RWPE1 (cell line): Measurements from ENCODE around the gene PRKCZ.

Experiments
- CTCF ChIA-PET: fragments of 350-600 bp; sonication (Branson Sonifier 250); formaldehyde crosslinking; extraction: SDS; loops from one replicate; lab custom pipeline; 2021; lab: Yijun Ruan, JAX
- POLR2A ChIA-PET: fragments of 400-600 bp; formaldehyde crosslinking; extraction: SDS; loops from one replicate; lab custom pipeline; 2020; ENCODE audit warnings: antibody characterized with exemption; ENCODE audit not compliant: low non-redundant PET; lab: Yijun Ruan, JAX
- DNase-seq: peaks from one replicate; pipeline ENCODE4 v3.0.0; 2012; ENCODE audit warnings: low spot score
- H3K27ac ChIP-seq: fragments of 450-650 bp; 2 replicates; pipeline ENCODE4 v1.5.1; 2017
- CTCF ChIP-seq: fragments of 450-650 bp; conservative IDR thresholded peaks from 2 replicates; pipeline ENCODE4 v1.5.1; 2017; ENCODE audit warnings: low read depth, mild to moderate bottlenecking

The PRKCZ gene

GRCh38 chr1:2049718-2050431 lies at the start of gene PRKCZ:
PRKCZ (plus strand) TSS chr1:2050411; CDS start chr1:2050631, 220 bp downstream.
- CTCF ChIA-PET: interaction anchor here (0.5 to 2.3 kb wide), 9 partner anchors 13 to 1216 kb away, joined by 3 to 9 read pairs (median 4); partner anchors contain the start of gene FAAP20

GRCh38 chr1:2000432-2000831 lies 49.8 kb upstream of the PRKCZ start:
- no peak overlapping the region for H3K27ac ChIP-seq
- POLR2A ChIA-PET: no interaction called here
- CTCF ChIA-PET: interaction anchor here (0.6 kb wide), 1 partner anchor 409 kb away, joined by 4 read pairs; no protein-coding TSS in a partner anchor
- DNase-seq: no peak
- TF ChIP-seq CTCF: no peak

More at GRCh38 chr1:2049718-2050431, at the start of gene PRKCZ:
- TF ChIP-seq CTCF: no peak
- peak within 1 kb of the TSS; percentile 71 for H3K27ac ChIP-seq
- peak; percentile 97 for DNase-seq
- POLR2A ChIA-PET: interaction anchor here (0.6 to 1.0 kb wide), 2 partner anchors 122 to 142 kb away, joined by 3 to 4 read pairs; no protein-coding TSS in a partner anchor

- no peak for DNase-seq
- no peak overlapping the region for H3K27ac ChIP-seq
- ChIA-PET POLR2A (no interaction called here), CTCF (interaction anchor here (0.6 kb wide), 1 partner anchor 409 kb away, joined by 4 read pairs; no protein-coding TSS in a partner anchor)
- TF ChIP-seq CTCF: no peak
Measured at GRCh38 chr1:2000850-2001249, 49.4 kb upstream of the PRKCZ start.

- TF ChIP-seq CTCF: no peak
- no peak overlapping the region for H3K27ac ChIP-seq
- DNase-seq: peak; percentile 54
- POLR2A ChIA-PET: no interaction called here
- CTCF ChIA-PET: no interaction called here
Measured at GRCh38 chr1:2001773-2002411, 48.3 kb upstream of the PRKCZ start.

- DNase-seq: no peak
- no peak for TF ChIP-seq CTCF
- CTCF ChIA-PET: no interaction called here
- no peak within 1 kb of the TSS for H3K27ac ChIP-seq
- POLR2A ChIA-PET: no interaction called here
Measured at GRCh38 chr1:2003541-2004131, 46.6 kb upstream of the PRKCZ start, which contains the start of gene CFAP74. CFAP74 (minus strand) TSS chr1:2003786; CDS start chr1:1990956, 12,830 bp downstream.

GRCh38 chr1:2004856-2005255 lies 45.4 kb upstream of the PRKCZ start:
- no peak for DNase-seq
- CTCF ChIA-PET: interaction anchor here (0.8 kb wide), 1 partner anchor 45 kb away, joined by 4 read pairs; no protein-coding TSS in a partner anchor
- H3K27ac ChIP-seq: no peak overlapping the region
- TF ChIP-seq CTCF: no peak
- POLR2A ChIA-PET: no interaction called here
